ENCODE results near the gene HIGD1A.
"Not testable (repeated sequence)": the region's sequence is repeated elsewhere in the genome, so short reads cannot be mapped to it uniquely, and the experiment has no call there.

Gene HIGD1A

DNA sequence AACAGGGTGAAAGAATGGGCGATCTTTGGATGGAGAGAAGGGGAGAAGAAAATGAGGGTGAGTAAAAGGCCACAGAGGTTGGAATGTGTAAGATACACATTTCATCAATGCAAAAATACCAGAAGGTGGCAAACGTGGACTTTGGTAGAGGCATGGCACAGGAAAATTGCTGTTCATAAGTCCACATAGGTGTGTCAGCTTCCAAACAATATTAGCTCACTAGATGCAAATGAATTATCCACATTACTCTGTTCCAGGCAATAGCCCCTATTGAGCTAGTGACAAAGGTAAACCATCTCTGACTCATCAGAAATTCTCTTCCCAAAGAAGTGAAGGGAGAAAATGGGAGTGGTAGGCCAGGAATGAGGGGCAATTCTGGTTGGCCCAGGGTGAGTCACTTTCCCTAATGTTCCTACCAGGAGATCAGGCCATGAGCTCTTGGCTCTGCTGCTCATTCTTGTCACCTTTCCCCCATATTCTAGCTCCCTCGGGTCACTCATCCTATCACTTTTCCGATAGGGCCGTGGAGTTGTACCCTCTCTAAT is 24.9 kb upstream of the HIGD1A start:
- no peak for DNase-seq

DNA sequence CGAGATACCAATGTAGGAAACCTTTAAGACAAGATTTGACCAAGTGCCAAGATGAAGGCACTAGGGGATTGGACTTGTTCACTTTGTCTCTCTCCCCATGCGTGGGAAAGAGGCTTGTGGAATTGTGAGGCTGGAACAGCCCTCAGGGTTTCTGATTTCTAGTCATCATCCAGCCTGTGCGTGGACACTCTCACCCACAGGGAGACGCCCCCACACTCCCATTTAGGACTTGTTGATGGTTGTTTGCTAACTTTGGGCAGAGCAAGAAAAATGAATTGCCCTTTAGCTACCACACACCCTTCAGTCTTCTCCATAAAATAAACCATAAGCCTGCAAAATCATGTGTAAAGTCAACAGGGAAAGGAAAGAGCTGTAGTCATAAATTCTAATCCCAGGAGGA is 23.4 kb upstream of the HIGD1A start:
- DNase-seq, result no peak

DNA sequence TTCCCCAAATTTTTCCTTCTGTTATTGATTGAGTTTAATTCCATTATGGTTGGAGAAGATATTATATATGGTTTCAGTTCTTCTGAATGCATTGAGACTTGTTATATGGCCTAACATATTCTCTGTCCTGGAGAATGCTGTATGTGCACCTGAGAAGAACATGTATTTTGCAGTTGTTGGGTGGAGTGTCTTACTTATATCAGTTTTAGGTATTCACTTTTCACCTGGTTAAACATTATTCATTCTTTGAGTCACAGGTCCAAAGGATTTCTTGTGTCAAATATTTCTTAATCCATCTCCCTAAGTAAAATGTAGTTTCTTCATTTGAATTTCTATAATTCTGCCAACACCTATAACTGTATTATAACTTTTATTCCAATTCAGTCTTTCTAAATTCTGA is 22.7 kb upstream of the HIGD1A start:
- DNase-seq, result no peak

GRCh38 chr3:42826141-42826540 is 21.9 kb upstream of the HIGD1A start:
- DNase-seq, result no peak

GRCh38 chr3:42823351-42823750 is 19.1 kb upstream of the HIGD1A start:
- DNase-seq, result peak; percentile 84

GRCh38 chr3:42822828-42823227 is 18.5 kb upstream of the HIGD1A start:
- no peak for DNase-seq

DNA sequence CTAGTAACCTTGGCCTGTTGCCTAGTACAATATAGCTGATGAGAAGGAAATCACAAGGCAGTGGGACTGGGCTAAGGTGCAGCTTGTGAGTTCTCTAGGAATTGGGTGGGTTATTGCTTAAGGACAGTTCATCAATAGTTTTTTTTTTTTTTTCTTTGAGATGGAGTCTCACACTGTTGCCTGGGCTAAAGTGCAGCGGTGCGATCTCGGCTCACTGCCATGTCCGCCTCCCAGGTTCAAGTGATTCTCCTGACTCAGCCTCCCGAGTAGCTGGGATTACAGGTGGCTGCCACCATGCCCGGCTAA is 16.4 kb upstream of the HIGD1A start:
- DNase-seq, result no peak

GRCh38 chr3:42819351-42819965 is 15.2 kb upstream of the HIGD1A start:
- DNase-seq, result no peak

DNA sequence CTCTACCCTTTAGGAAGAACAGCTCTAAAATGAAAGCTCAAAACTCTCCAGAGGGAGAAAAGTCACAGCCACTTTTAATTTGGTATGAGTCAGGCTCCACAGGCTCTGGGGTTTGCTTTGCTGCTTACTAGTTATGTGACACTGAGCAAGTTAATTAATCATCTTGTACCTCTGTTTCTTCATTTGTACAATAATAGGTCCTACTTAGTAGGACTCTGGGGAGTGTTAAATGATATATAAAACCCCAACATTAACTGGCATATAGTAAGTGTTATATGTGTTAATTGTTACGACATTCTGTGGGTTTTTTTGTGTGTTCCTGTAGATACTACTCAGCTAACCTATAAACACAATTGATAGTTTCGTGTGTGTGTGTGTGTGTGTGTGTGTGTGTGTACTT is 11.5 kb upstream of the HIGD1A start:
- no peak for DNase-seq

DNA sequence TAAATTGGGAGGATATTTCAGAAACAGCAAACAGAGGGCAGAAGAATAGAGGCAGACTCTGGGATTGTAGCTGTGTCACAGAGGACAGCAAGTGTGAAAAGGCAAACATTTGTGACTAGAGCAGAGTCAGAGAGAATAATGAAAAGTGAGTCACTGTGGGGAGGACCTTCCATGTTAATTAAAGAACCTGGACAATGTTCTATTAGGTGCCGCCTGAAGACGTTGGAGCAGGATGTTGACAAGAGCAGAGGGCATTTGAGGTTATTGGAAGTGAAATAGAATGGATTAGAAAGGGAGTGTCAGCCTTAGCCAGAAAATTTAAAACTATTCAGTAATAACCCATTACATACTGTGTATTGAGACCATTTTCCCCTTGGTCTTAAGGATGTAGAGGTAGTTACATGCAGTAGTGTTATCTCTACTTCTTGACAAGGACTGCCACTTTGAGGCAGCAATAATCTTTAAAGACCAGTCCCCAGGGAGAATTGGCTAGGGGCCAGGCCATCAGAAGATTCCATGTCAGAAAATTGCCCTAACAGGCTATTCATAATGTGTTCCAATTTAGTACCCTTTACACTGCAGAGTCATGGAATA is 10.7 kb upstream of the HIGD1A start:
- peak; percentile 64 for DNase-seq

- no peak for DNase-seq
These were observed 10.0 kb upstream of the HIGD1A start for GRCh38 chr3:42814246-42814645.

DNA sequence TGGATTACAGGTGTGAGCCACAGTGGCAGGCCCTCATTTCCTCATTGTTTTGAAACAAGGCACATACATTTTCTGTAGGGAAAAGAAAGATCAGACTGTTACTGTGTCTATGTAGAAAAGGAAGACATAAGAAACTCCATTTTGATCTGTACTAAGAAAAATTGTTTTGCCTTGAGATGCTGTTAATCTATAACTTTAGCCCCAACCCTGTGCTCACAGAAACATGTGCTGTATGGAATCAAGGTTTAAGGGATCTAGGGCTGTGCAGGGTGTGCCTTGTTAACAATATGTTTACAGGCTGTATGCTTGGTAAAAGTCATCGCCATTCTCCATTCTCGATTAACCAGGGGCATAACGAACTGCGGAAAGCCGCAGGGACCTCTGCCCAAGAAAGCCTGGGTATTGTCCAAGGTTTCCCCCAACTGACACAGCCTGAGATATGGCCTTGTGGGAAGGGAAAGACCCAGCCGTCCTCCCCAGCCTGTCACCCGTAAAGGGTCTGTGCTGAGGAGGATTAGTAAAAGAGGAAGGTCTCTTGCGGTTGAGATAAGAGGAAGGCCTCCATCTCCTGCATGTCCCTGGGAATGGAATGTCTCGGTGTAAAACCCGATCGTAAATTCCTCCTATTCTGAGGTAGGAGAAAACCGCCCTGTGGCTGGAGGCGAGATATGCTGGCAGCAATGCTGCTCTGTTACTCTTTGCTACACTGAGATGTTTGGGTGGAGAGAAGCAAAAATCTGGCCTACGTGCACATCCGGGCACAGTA is 7.0 kb upstream of the HIGD1A start:
- DNase-seq, result not testable (repeated sequence)

- not testable (repeated sequence) for DNase-seq
These were observed 6.4 kb upstream of the HIGD1A start for GRCh38 chr3:42810706-42811105.

DNA sequence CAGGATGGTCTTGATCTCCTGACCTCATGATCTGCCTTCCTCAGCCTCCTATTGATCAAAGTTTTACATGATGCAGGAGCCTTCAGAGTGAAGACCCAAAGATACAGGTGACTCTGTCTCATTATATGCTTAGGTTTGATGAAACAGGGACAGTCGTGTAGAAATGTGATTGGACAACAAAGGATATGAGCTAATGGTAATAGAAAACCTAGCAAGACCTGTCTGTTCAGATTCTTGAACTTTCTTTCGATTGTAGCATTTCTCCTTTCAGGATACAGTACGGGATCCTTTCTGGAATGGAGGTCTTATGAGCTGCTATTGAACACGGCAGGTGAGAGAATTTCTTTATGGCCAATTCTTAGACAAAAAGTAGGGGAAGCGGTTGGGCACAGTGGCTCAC is 4.9 kb upstream of the HIGD1A start, which contains the start of gene ACKR2:
ACKR2 (plus strand) TSS at position 244 of the 400 bp plus-strand sequence. CDS start 55,058 bp downstream, outside the sequence.
- no peak for DNase-seq

DNA sequence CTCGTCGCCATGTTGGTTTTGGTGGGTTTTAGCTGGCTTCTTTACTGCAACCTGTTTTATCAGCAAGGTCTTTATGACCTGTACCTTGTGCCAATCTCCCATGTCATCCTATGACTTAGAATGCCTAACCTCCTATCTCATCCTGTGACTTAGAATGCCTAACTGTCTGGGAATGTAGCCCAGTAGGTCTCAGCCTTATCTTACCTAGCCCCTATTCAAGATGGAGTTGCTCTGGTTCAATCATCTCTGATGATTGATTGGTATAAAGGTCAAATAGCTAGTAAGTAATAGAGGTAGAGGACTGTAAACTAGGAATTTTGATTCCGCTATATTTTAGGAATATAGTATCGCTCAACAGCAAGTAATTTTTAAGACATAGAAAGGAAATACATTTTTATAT is 3.6 kb upstream of the HIGD1A start:
- no peak for DNase-seq

GRCh38 chr3:42805141-42805821 is 991 bp upstream of the HIGD1A start:
- DNase-seq, result no peak

DNA sequence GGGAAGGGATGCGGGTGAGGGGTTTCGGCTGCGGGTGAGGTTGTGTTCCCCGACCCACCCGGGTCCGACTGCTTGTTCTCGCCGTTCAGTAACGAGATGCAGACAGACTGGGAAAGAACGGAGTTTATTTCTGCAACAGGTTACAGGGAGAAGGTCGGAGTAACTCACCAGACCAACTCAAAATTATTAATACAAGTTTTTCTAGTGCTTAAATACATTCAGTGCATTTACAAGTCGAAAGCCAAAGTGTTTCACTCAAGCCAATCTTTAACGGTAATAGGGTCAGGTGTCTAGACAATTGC is 492 bp upstream of the HIGD1A start:
- DNase-seq, result no peak

GRCh38 chr3:42803414-42804105 is 730 bp downstream of the HIGD1A start:
- no peak for DNase-seq

DNA sequence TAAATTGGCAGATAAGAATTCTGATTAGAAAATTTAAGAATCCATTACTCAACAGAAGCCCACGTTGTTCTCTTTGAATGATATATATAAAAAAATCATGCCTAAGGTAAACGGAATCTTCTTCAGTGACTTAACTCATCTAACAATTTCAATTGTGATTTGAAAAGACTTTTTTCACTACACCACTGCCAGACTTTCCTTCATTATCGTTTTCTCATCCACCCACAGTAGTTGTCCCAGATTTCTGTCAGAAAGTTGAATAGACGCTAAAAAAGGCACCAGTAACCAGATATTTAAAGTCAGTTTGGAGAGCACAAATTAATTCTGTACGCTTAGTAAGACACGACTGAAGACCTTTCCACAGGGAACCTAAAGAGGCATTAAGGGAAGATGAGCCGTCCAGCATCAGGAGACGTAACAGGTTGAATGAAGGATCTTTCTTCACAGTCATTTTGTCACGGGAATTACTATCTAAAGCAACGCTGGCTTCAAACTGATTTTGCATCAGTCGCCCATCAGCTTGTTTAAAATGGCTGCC is 1.3 kb downstream of the HIGD1A start:
- no peak for DNase-seq

DNA sequence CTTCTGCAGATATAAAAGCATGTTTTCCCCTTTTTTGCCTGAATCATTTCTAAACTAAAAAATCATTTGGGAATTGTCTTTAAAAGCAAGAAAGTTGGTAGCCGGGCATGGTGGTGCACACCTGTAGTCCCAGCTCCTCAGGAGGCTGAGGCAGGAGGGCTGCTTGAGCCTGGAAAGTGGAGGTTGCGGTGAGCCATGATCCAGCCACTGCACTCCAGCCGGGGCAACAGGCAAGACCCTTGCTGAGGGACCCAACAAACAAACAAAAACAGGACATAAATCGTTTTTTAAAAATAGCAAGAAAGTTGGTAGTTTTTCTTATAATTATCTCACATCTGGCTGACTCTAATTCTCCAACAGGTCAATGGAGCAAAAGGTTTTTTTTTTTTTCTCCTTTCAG is 2.5 kb downstream of the HIGD1A start:
- DNase-seq, result no peak

DNA sequence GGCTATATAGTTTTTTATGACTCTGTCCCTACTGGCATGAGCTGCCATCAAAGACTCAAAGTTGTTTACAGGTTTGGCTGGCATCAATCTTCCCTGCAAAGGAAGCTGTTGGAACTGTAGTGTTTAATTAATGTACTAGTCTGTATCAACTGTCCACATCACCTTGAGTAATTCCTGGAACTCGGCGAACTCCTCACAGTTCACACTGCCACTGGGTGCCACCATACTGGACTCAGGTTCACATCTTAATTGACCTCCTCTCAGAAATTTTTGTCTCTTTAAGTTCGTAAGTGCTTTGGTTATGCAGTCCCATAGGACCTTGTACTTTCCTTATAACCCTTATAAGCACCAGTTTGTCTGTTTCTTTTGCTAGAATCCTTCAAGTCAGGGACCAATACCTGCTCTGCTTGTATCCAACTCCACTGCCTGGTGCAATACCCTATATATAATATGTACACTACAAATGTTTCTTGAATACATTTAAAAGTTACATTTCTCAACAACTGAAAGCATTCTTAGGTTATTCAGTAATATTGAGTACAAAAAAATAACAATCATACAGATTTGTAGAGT is 3.2 kb downstream of the HIGD1A start:
- no peak for DNase-seq

GRCh38 chr3:42800251-42800650 is 4.0 kb downstream of the HIGD1A start:
- DNase-seq, result no peak

DNA sequence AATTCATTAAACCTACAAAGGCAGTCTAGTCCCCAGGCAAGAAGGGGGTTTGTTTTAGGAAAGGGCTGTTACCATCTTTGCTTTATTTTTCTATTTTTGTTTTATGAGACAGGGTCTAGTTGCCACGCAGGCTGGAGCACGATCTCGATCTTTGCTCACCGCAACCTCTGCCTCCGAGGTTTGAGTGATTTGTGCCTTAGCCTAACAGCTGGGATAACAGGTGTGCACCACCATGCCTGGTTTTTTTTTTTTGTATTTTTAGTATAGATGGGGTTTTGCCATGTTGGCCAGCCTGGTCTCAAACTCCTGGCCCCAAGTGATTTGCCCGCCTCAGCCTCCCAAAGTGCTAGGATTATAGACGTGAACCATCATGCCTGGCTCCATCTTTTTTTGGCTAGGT is 4.9 kb downstream of the HIGD1A start:
- no peak for DNase-seq
